ENCODE results near the gene FANCI. TPM values are rescaled to one million over a fixed set of nuclear protein-coding genes. Genes with fewer than 3 reads are reported as not detected.
A peak's percentile ranks its signal among the peaks of the same experiment; 100 is the strongest.

The FANCI gene
- polyA plus RNA-seq, 1 experiment: 13.2 TPM

DNA sequence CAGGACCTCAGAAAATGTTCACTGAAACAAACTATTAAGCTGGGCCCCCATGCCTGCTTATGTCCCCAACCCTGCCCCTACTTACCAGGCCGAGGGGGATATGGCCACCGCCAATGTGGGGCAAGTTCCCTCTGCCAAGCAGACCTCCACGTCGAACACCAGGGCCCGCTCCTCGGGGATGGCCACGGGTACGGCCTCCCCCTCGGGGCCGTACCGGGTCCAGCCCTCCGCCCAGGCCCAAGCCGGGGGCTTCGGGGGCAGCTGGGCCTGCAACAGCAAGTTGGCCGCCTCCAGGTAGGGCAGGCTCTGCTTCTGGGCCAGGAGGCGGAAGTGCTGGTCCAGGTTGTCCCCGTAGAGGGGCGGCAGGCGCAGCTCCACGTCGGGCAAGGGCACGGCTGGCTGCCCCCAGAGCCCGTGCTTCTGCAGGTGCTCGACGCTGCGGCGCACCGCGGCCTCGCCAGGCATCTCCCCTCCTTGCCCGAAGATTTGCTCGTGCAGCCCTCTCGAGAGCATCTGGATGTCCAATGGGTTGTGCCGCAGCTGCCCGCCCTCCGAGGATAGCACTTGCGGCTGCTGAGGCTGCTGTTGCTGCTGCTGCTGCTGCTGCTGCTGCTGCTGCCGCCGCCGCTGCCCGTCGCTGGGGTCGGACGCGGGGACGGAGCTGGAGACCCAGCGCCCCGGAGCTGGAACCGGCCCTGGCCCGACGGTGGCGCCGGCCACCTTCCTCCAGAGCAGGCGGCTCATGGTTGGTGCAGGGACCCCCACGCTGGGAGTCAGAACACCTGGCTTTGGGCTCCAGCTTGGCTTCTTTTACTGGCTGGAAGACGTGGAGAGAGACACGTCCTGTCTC is 89.5 kb downstream of the FANCI start:
- no peak for DNase-seq (ENCODE audit: low read depth, low spot score)
- peaks cover 4% of the 10 kb centered on the region for H3K27me3 ChIP-seq (ENCODE audit: control insufficient read depth, insufficient read depth, low read length)
- TF ChIP-seq CTCF (IDR thresholded peaks at IDR 0.05; ENCODE audit: low read depth, low read length): no peak
- H3K9me3 ChIP-seq (ENCODE audit: control insufficient read depth, insufficient read depth, low read length): no peaks in the 10 kb centered on the region; the same call in 1 of the 2 replicates
- H3K4me3 ChIP-seq (ENCODE audit: low read depth, low read length): peak overlapping the region; percentile 87
- no peak overlapping the region for H3K27ac ChIP-seq (ENCODE audit: low read depth, low read length)
- ChIA-PET CTCF (interaction anchor here (0.5 to 8.9 kb wide), 11 partner anchors 9 to 1623 kb away, joined by 3 to 72 read pairs (median 4); no protein-coding TSS in a partner anchor), POLR2A (no interaction called here)

DNA sequence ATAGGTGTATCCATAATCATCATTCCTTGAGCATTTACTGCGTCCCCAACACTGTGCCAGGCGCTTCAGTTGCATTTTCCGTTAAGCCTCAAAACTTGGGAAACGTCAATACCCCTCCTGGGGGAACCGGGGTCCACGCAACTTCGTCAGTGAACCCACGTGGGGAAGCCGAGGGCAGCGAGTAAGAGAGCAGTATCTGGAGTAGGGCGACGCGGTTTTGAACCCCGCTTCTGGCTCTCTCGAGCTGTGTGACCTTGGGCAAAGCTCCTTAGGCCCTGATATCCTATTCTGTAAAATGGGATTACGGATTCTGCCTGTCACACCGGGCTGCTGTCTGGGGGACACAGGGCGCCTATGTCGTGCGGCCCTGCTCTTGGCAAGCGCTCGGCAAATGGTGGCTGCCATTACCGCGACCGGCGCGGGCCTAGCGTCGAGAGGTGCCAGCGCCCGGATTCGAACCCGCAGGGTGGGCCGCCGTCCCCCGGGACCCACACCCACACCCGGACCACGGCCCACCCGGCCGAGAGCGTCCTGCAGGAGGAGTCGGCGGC is 90.3 kb downstream of the FANCI start:
- CTCF ChIA-PET: interaction anchor here (2.0 to 8.9 kb wide), 2 partner anchors 24 to 127 kb away, joined by 4 to 72 read pairs; no protein-coding TSS in a partner anchor
- H3K4me3 ChIP-seq (ENCODE audit: low read depth, low read length): peak overlapping the region; percentile 87
- POLR2A ChIA-PET: no interaction called here
- DNase-seq (ENCODE audit: low read depth, low spot score): no peak
- peak overlapping the region; percentile 39 for H3K27ac ChIP-seq (ENCODE audit: low read depth, low read length)
- H3K9me3 ChIP-seq (ENCODE audit: control insufficient read depth, insufficient read depth, low read length): no peaks in the 10 kb centered on the region; the same call in 1 of the 2 replicates
- no peak for TF ChIP-seq CTCF (IDR thresholded peaks at IDR 0.05; ENCODE audit: low read depth, low read length)
- H3K27me3 ChIP-seq (ENCODE audit: control insufficient read depth, insufficient read depth, low read length): peaks cover 11% of the 10 kb centered on the region

- ChIA-PET POLR2A (interaction anchor here (0.6 to 1.3 kb wide), 3 partner anchors 20 to 247 kb away, joined by 3 to 9 read pairs (median 6); partner anchors contain the start of gene ABHD2), CTCF (interaction anchor here (2.0 to 8.9 kb wide), 2 partner anchors 23 to 128 kb away, joined by 4 to 72 read pairs; no protein-coding TSS in a partner anchor)
- DNase-seq (ENCODE audit: low read depth, low spot score): peak; percentile 99
Measured at GRCh38 chr15:89334510-89335297, 90.9 kb downstream of the FANCI start, which contains the start of gene POLG. Gene POLG (minus strand): TSS chr15:89334824. CDS start chr15:89333754, 1,070 bp downstream.

More at GRCh38 chr15:89334510-89335297, 90.9 kb downstream of the FANCI start, which contains the start of gene POLG:
- Histone ChIP-seq H3K27ac (ENCODE audit: low read depth, low read length) (peak within 1 kb of the TSS; percentile 61), H3K9me3 (ENCODE audit: control insufficient read depth, insufficient read depth, low read length) (no peaks in the 10 kb centered on the region; the same call in 1 of the 2 replicates), H3K4me3 (ENCODE audit: low read depth, low read length) (peak within 1 kb of the TSS; percentile 87), H3K27me3 (ENCODE audit: control insufficient read depth, insufficient read depth, low read length) (peaks cover 12% of the 10 kb centered on the region)
- no peak for TF ChIP-seq CTCF (IDR thresholded peaks at IDR 0.05; ENCODE audit: low read depth, low read length)
